Natural killer cell (primary cell): Measurements from ENCODE around the gene SDHA. TPM values are rescaled to one million over a fixed set of nuclear protein-coding genes. Genes with fewer than 3 reads are reported as not detected.

Experiments used
- ATAC-seq, 3 donors: fragments of 150-1000 bp in 2 of 3; fragments of 200-7000 bp in 1 of 3; cut with Tn5 transposase; 1 replicate in 1 of 3; 2 replicates in 2 of 3; pipeline ENCODE4 v1.10.0; 2021; ENCODE audit warnings: mild to moderate bottlenecking in 2 of 3, moderate library complexity in 2 of 3
- DNase-seq, 2 donors: peaks; one replicate each; pipeline versions ENCODE4 v3.0.0 to v3.0.0-alpha.2; 2013 to 2021; ENCODE audit warnings: mixed read lengths in 1 of 2
- H3K27ac ChIP-seq: one replicate; pipeline ENCODE4 v1.5.1; 2013; ENCODE audit warnings: mild to moderate bottlenecking, low read length
- H3K27me3 ChIP-seq: one replicate; pipeline ENCODE4 v1.6.1; 2013; ENCODE audit warnings: low read length; ENCODE audit not compliant: control insufficient read depth, insufficient read depth
- H3K36me3 ChIP-seq: one replicate; pipeline ENCODE4 v1.6.1; 2013; ENCODE audit warnings: low read length; ENCODE audit not compliant: control insufficient read depth, insufficient read depth
- H3K4me1 ChIP-seq: one replicate; pipeline ENCODE4 v1.6.1; 2013; ENCODE audit warnings: low read length; ENCODE audit not compliant: control insufficient read depth, insufficient read depth
- H3K4me3 ChIP-seq: one replicate; pipeline ENCODE4 v1.5.1; 2013; ENCODE audit warnings: low read length
- H3K9me3 ChIP-seq: one replicate; pipeline ENCODE4 v1.6.1; 2013; ENCODE audit warnings: low read length; ENCODE audit not compliant: control insufficient read depth, insufficient read depth
- H3K27ac Mint-ChIP-seq, 2 donors: one replicate each; pipeline ENCODE4 v1.8.0; 2022; ENCODE audit warnings: mild to moderate bottlenecking in 2 of 2, mixed read lengths in 2 of 2, moderate library complexity in 1 of 2
- H3K27me3 Mint-ChIP-seq, 2 donors: one replicate each; pipeline ENCODE4 v1.8.0; 2022; ENCODE audit warnings: low read depth in 2 of 2, mixed read lengths in 2 of 2
- H3K36me3 Mint-ChIP-seq: one replicate; pipeline ENCODE4 v1.8.0; 2022; ENCODE audit warnings: mixed read lengths
- H3K4me1 Mint-ChIP-seq, 2 donors: one replicate each; pipeline ENCODE4 v1.8.0; 2022; ENCODE audit warnings: mixed read lengths in 2 of 2
- H3K4me3 Mint-ChIP-seq: one replicate; pipeline ENCODE4 v1.8.0; 2022; ENCODE audit warnings: mild to moderate bottlenecking, moderate library complexity, mixed read lengths
- H3K9me3 Mint-ChIP-seq, 2 donors: one replicate each; pipeline ENCODE4 v1.8.0; 2022; ENCODE audit warnings: mixed read lengths in 2 of 2
- CTCF ChIP-seq: fragments of 200-600 bp; IDR thresholded peaks from one replicate; pipeline ENCODE4 v1.8.0; 2022; ENCODE audit warnings: antibody characterized with exemption
- WGBS: methylation state at CpG from one replicate; pipeline ENCODE4 v1.1.7; 2013; ENCODE audit warnings: missing lambda C conversion rate; ENCODE audit not compliant: insufficient coverage; 5-methylcytosine and 5-hydroxymethylcytosine counted together
- intact Hi-C: fragments of 100-400 bp; cut with micrococcal nuclease; formaldehyde crosslinking; loops from one replicate; pipeline ENCODE4 v1.14.2; 2022
- total RNA-seq, 4 donors: library from RNA; stranded (reverse); fragments of 120-200 nt in 1 of 4; gene quantifications; one replicate each; pipeline versions ENCODE4 v1.2.3 to v1.2.4, GENCODE V29; 2013 to 2022

SDHA gene
- total RNA-seq, 3 donors from 2014 or later (not counting 1 experiment from before 2014, with no cell fraction given): 173 to 183 (median 173) TPM

DNA sequence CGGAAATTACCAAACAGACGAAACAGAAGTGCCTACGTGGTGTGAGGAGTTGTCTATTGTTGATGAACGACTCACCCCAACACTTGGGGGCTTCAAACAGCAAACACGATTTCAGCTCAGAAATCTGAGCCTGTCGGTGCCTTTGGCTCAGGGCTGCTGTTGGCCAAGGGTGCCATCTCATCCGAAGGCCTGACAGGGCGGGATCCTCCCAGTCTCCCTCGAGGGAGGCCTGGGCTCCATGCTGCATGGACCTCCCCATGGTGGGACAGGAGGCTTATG, 25.5 kb upstream of the SDHA start:
- H3K4me1 ChIP-seq: peaks cover 9% of the 10 kb centered on the region
- no peak for DNase-seq
- H3K27ac Mint-ChIP-seq: no peak overlapping the region
- no peaks in the 10 kb centered on the region for H3K9me3 ChIP-seq
- ATAC-seq: no peak
- H3K27ac ChIP-seq: no peak overlapping the region
- no peak for TF ChIP-seq CTCF
- WGBS: 82% methylated on average over 9 of the region's 9 CpGs
- H3K36me3 ChIP-seq: no peaks in the 10 kb centered on the region
- H3K9me3 Mint-ChIP-seq: no peaks in the 10 kb centered on the region
- intact Hi-C loops: no loop called here
- peaks cover 0 to 11% of the 10 kb centered on the region in 2 donors for H3K27me3 Mint-ChIP-seq
- no peaks in the 10 kb centered on the region for H3K27me3 ChIP-seq
- H3K4me3 ChIP-seq: no peak overlapping the region
- H3K4me3 Mint-ChIP-seq: no peak overlapping the region
- H3K4me1 Mint-ChIP-seq: peaks cover 8 to 10% of the 10 kb centered on the region in 2 donors
- no peaks in the 10 kb centered on the region for H3K36me3 Mint-ChIP-seq

DNA sequence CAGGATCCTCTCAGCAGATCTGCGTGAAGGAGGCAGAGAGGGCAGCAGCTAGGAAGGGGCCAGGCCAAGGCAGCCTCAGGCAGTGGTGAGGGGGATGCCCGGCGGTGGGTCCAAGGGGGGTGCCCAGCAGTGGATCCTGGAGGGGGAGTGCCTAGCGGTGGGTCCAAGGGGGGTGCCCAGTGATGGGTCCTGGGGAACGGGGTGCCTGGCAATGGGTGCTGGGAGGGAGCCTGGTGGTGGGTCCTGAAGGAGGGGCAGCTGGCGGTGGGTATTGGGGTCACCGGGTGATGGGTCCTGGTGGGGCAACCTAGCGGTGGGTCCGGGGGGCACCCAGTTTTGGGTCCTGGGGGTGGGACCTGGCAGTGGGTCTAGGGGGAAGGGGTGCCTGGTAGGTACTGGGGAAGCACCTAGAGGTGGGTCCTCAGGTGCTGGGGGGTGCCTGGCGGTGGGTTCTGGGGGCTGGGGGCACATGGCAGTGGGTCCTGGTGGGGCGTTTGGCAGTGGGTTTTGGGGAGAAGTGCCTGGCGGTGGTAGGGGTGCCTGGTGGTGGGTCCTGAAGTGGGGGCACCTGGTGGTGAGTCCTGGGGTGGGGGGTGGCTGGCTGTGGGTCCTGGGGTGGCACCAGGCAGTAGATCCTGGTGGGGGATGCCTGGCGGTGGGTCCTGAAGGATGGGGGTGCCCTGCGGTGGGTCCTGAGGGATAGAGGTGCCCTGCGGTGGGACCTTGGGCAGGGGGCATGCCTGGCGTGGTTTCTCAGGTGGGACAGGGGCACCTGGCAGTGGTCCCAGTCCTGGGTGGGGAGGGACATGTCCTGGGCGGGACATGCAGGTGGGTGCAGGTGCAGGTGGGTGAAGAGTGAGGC, 24.9 kb upstream of the SDHA start:
- peaks cover 0 to 11% of the 10 kb centered on the region in 2 donors for H3K27me3 Mint-ChIP-seq
- peaks cover 8% of the 10 kb centered on the region for H3K4me1 ChIP-seq
- DNase-seq (no peak), ATAC-seq (no peak)
- H3K36me3 ChIP-seq: no peaks in the 10 kb centered on the region
- intact Hi-C loops: no loop called here
- H3K4me1 Mint-ChIP-seq: peaks cover 7 to 9% of the 10 kb centered on the region in 2 donors
- no peak overlapping the region for H3K4me3 ChIP-seq
- no peak for TF ChIP-seq CTCF
- 89% methylated on average over 17 of the region's 17 CpGs for WGBS
- no peaks in the 10 kb centered on the region for H3K27me3 ChIP-seq
- no peak overlapping the region for H3K27ac ChIP-seq
- no peaks in the 10 kb centered on the region for H3K9me3 Mint-ChIP-seq
- no peak overlapping the region for H3K27ac Mint-ChIP-seq
- no peaks in the 10 kb centered on the region for H3K36me3 Mint-ChIP-seq
- no peak overlapping the region for H3K4me3 Mint-ChIP-seq
- no peaks in the 10 kb centered on the region for H3K9me3 ChIP-seq

GRCh38 chr5:194102-194501, 24.0 kb upstream of the SDHA start:
- Histone ChIP-seq H3K4me1 (no peaks in the 10 kb centered on the region), H3K27ac (no peak overlapping the region), H3K4me3 (no peak overlapping the region), H3K9me3 (no peaks in the 10 kb centered on the region), H3K27me3 (no peaks in the 10 kb centered on the region), H3K36me3 (no peaks in the 10 kb centered on the region)
- 94% methylated on average over 12 of the region's 15 CpGs for WGBS
- intact Hi-C loops: no loop called here
- no peak overlapping the region for H3K4me3 Mint-ChIP-seq
- no peaks in the 10 kb centered on the region for H3K4me1 Mint-ChIP-seq
- DNase-seq (no peak), ATAC-seq (no peak)
- H3K9me3 Mint-ChIP-seq: no peaks in the 10 kb centered on the region
- TF ChIP-seq CTCF: no peak
- no peak overlapping the region for H3K27ac Mint-ChIP-seq
- H3K27me3 Mint-ChIP-seq: peaks cover 0 to 8% of the 10 kb centered on the region in 2 donors
- no peaks in the 10 kb centered on the region for H3K36me3 Mint-ChIP-seq
